K562 (cell line): Measurements from ENCODE around the gene BCAS2. TPM values are rescaled to one million over a fixed set of nuclear protein-coding genes. Genes with fewer than 3 reads are reported as not detected.

Source experiments
- ATAC-seq: fragments of 200-7000 bp; cut with Tn5 transposase; 3 replicates; pipeline ENCODE4 v1.9.1; 2020; ENCODE audit warnings: moderate library complexity
- BruUV-seq: library from RNA; stranded (reverse); fragments of 400-500 nt; replicated peaks from 2 replicates; lab custom pipeline; 2021; lab: Mats Ljungman, UMichigan
- CTCF ChIA-PET: fragments of 300-600 bp; formaldehyde crosslinking; extraction: SDS; loops from one replicate; lab custom pipeline; 2021; ENCODE audit warnings: low intra/inter-chr PET ratio; lab: Yijun Ruan, JAX
- POLR2A ChIA-PET: fragments of 300-600, 350-650 bp; sonication (Branson Sonifier 250); formaldehyde crosslinking; extraction: SDS; loops from one replicate; lab custom pipeline; 2021; ENCODE audit warnings: antibody characterized with exemption, inconsistent platforms; lab: Yijun Ruan, JAX
- DNase-seq, 4 experiments: peaks; one replicate each; pipeline versions ENCODE4 v3.0.0 to v3.0.0-alpha.2; 2011 to 2018; ENCODE audit warnings: low spot score in 3 of 4, mixed read lengths in 3 of 4; ENCODE audit errors: extremely low read depth in 1 of 4
- FAIRE-seq: peaks from 2 replicates; lab custom pipeline; 2011; peaks lifted over from hg19 to GRCh38; lab: Jason Lieb, UNC
- H2AFZ ChIP-seq: 2 replicates; pipeline ENCODE4 v1.6.0; 2011; ENCODE audit warnings: low read depth, low read length, control low read depth, inconsistent platforms
- H3K27ac ChIP-seq: fragments of 200-600 bp; 3 replicates; pipeline ENCODE4 v1.8.0; 2011; ENCODE audit warnings: low read depth, mild to moderate bottlenecking, control low read depth, inconsistent platforms, low read length, moderate library complexity, mixed read lengths; ENCODE audit errors: extremely low read depth
- H3K27me3 ChIP-seq, 2 experiments: fragments of 300-600 bp in 1 of 2; 2 replicates in 1 of 2; 3 replicates in 1 of 2; pipeline versions ENCODE4 v1.6.0 to v1.8.0; 2011; ENCODE audit warnings: inconsistent platforms in 2 of 2, low read length in 2 of 2, mild to moderate bottlenecking in 1 of 2, mixed read lengths in 1 of 2, moderate library complexity in 1 of 2; ENCODE audit not compliant: control insufficient read depth in 2 of 2, insufficient read depth in 2 of 2
- H3K36me3 ChIP-seq: fragments of 300-600 bp; 3 replicates; pipeline ENCODE4 v1.8.0; 2011; ENCODE audit warnings: mild to moderate bottlenecking, low read length, inconsistent platforms; ENCODE audit not compliant: control insufficient read depth, insufficient read depth
- H3K4me1 ChIP-seq, 2 experiments: fragments of 200-600 bp in 1 of 2; replicated peaks in 1 of 2; 2 replicates in 1 of 2; 3 replicates in 1 of 2; pipeline versions ENCODE4 v1.5.1 to v1.8.0; 2011; ENCODE audit warnings: inconsistent platforms in 2 of 2, low read length in 2 of 2, mild to moderate bottlenecking in 1 of 2, mixed read lengths in 1 of 2, moderate library complexity in 1 of 2; ENCODE audit not compliant: control insufficient read depth in 2 of 2, insufficient read depth in 2 of 2
- H3K4me2 ChIP-seq: 2 replicates; pipeline ENCODE4 v1.6.1; 2011; ENCODE audit warnings: low read length, control low read depth, inconsistent platforms, mixed read lengths; ENCODE audit not compliant: insufficient read depth
- H3K4me3 ChIP-seq: fragments of 200-600 bp; sonication (generic), shearing (Covaris generic); 2 replicates; pipeline ENCODE4 v1.5.1; 2016; ENCODE audit warnings: control low read depth, inconsistent platforms
- H3K79me2 ChIP-seq: fragments of 200-600 bp; 3 replicates; pipeline ENCODE4 v1.8.0; 2011; ENCODE audit warnings: low read length, inconsistent platforms; ENCODE audit not compliant: control insufficient read depth, insufficient read depth
- H3K9ac ChIP-seq, 2 experiments: 2 replicates each; pipeline versions ENCODE4 v1.6.0 to v1.6.1; 2011; ENCODE audit warnings: low read depth in 2 of 2, low read length in 2 of 2, control low read depth in 1 of 2, inconsistent platforms in 1 of 2, mild to moderate bottlenecking in 1 of 2, mixed read lengths in 1 of 2; ENCODE audit not compliant: insufficient read depth in 1 of 2
- H3K9me1 ChIP-seq: one replicate; pipeline ENCODE4 v1.6.0; 2011; ENCODE audit warnings: inconsistent platforms, mild to moderate bottlenecking, low read length, moderate library complexity; ENCODE audit not compliant: control insufficient read depth, insufficient read depth
- H3K9me3 ChIP-seq: replicated peaks from 2 replicates; pipeline ENCODE4 v1.5.1; 2011; ENCODE audit warnings: low read depth, low read length, inconsistent platforms; ENCODE audit not compliant: control insufficient read depth, insufficient read depth
- H4K20me1 ChIP-seq: replicated peaks from 2 replicates; pipeline ENCODE4 v1.6.1; 2011; ENCODE audit warnings: low read length, inconsistent platforms, mixed read lengths; ENCODE audit not compliant: control insufficient read depth, insufficient read depth
- FOS ChIP-seq: IDR thresholded peaks from 3 replicates; pipeline ENCODE4 v1.6.1; 2011; ENCODE audit not compliant: insufficient read length; ENCODE audit errors: extremely low read depth
- SPI1 ChIP-seq: IDR thresholded peaks from 2 replicates; pipeline ENCODE4 v1.6.1; 2011; ENCODE audit warnings: low read depth, low read length, control low read depth, borderline replicate concordance
- ZNF766 ChIP-seq: fragments of 200-800 bp; sonication (Bioruptor generic); conservative IDR thresholded peaks from 2 replicates; pipeline ENCODE4 v1.6.1; 2016; ENCODE audit warnings: missing genetic modification characterization, missing compliant biosample characterization
- WGBS: fragments of 100-300 bp; shearing (Covaris generic); methylation state at CpG from one replicate; pipeline ENCODE4 v1.1.6; 2016; ENCODE audit warnings: low coverage, mixed read lengths; ENCODE audit not compliant: insufficient coverage; ENCODE audit errors: missing lambda C conversion rate; 5-methylcytosine and 5-hydroxymethylcytosine counted together
- in situ Hi-C: fragments of 300-500 bp; cut with MboI; formaldehyde crosslinking; loops from 4 replicates; pipeline ENCODE4 v1.15.0; 2018; ENCODE audit warnings: inconsistent platforms, mixed read lengths
- intact Hi-C: fragments of 100-400 bp; cut with micrococcal nuclease; formaldehyde crosslinking; loops from 2 replicates; pipeline ENCODE4 v1.14.2; 2022
- polyA plus RNA-seq, 8 experiments: library from polyadenylated mRNA; depleted of rRNA in 4 of 8; stranded (reverse) in 5 of 8; unstranded in 3 of 8; fragments of >200 nt; fragmentation: Nextera tagmentation in 2 of 8; fragmentation: Illumina TruSeq in 1 of 8; extraction: Ambion mirVana in 2 of 8; extraction: Trizol in 1 of 8; gene quantifications; 2 replicates each; pipeline versions ENCODE4 v1.2.1 to v1.2.3, GENCODE V29; 2011 to 2014; ENCODE audit warnings: inconsistent platforms in 1 of 8, missing spikeins in 1 of 8
- total RNA-seq, 7 experiments: library from RNA; depleted of rRNA in 6 of 7; stranded (reverse); fragments of >200 nt in 6 of 7; fragmentation: Illumina TruSeq in 2 of 7; extraction: Trizol in 2 of 7; gene quantifications; 2 replicates each; pipeline versions ENCODE4 v1.2.1 to v1.2.3, GENCODE V29; 2011 to 2021; ENCODE audit warnings: low replicate concordance in 1 of 7
- TF ChIP-seq, protein P1 (sequence below), 2 experiments: fragments of 450-650 bp; IDR thresholded peaks; 2 replicates each; pipeline ENCODE4 v1.6.1; 2018; ENCODE audit warnings: mild to moderate bottlenecking in 2 of 2, low read depth in 1 of 2; ENCODE audit not compliant: partially characterized antibody in 2 of 2
- TF ChIP-seq, protein P2 (sequence below): fragments of 150-350 bp; conservative IDR thresholded peaks from 2 replicates; pipeline ENCODE4 v1.6.1; 2014; ENCODE audit warnings: low read length

The BCAS2 gene
- total and polyA plus RNA-seq, 9 of the 15 experiments (the other 6 are each of a cell fraction or from before 2014, with no cell fraction given): 59.3 to 183 (median 81.1) TPM

DNA sequence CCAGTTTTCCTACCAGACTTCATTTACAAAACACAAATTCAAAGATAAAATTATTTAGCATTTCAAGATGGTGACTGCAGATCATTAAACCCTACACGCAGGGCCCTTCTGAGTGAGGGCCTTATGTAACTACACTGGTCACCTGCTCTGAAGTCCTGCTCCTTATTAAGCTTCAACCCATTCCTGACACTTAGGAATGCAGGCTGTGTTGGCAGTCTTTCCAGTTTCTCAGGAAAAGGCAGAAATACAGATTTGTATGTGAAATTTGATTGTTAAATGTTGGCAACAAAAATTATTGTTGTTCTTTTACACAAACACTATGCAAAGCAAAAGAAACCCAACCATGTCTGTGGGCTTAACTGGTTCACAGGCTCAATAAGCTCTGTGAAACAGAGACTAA lies 25.8 kb upstream of the BCAS2 start:
- POLR2A ChIA-PET: no interaction called here
- FAIRE-seq (no peak), DNase-seq (no peak), ATAC-seq (no peak)
- H4K20me1 ChIP-seq: no peaks in the 10 kb centered on the region
- no TSS peak for BruUV-seq
- H3K9me3 ChIP-seq: 0 out of 2 replicates have a peak, but pooled peaks cover 3% of the 10 kb centered on the region
- TF ChIP-seq ZNF766: no peak
- no peak for TF ChIP-seq FOS
- TF ChIP-seq, protein P1, sequence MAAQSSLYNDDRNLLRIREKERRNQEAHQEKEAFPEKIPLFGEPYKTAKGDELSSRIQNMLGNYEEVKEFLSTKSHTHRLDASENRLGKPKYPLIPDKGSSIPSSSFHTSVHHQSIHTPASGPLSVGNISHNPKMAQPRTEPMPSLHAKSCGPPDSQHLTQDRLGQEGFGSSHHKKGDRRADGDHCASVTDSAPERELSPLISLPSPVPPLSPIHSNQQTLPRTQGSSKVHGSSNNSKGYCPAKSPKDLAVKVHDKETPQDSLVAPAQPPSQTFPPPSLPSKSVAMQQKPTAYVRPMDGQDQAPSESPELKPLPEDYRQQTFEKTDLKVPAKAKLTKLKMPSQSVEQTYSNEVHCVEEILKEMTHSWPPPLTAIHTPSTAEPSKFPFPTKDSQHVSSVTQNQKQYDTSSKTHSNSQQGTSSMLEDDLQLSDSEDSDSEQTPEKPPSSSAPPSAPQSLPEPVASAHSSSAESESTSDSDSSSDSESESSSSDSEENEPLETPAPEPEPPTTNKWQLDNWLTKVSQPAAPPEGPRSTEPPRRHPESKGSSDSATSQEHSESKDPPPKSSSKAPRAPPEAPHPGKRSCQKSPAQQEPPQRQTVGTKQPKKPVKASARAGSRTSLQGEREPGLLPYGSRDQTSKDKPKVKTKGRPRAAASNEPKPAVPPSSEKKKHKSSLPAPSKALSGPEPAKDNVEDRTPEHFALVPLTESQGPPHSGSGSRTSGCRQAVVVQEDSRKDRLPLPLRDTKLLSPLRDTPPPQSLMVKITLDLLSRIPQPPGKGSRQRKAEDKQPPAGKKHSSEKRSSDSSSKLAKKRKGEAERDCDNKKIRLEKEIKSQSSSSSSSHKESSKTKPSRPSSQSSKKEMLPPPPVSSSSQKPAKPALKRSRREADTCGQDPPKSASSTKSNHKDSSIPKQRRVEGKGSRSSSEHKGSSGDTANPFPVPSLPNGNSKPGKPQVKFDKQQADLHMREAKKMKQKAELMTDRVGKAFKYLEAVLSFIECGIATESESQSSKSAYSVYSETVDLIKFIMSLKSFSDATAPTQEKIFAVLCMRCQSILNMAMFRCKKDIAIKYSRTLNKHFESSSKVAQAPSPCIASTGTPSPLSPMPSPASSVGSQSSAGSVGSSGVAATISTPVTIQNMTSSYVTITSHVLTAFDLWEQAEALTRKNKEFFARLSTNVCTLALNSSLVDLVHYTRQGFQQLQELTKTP (IDR thresholded peaks at IDR 0.05; ENCODE audit: low read depth in 1 of 2, partially characterized antibody in 2 of 2): no peak
- no peak for TF ChIP-seq SPI1
- TF ChIP-seq, protein P2, sequence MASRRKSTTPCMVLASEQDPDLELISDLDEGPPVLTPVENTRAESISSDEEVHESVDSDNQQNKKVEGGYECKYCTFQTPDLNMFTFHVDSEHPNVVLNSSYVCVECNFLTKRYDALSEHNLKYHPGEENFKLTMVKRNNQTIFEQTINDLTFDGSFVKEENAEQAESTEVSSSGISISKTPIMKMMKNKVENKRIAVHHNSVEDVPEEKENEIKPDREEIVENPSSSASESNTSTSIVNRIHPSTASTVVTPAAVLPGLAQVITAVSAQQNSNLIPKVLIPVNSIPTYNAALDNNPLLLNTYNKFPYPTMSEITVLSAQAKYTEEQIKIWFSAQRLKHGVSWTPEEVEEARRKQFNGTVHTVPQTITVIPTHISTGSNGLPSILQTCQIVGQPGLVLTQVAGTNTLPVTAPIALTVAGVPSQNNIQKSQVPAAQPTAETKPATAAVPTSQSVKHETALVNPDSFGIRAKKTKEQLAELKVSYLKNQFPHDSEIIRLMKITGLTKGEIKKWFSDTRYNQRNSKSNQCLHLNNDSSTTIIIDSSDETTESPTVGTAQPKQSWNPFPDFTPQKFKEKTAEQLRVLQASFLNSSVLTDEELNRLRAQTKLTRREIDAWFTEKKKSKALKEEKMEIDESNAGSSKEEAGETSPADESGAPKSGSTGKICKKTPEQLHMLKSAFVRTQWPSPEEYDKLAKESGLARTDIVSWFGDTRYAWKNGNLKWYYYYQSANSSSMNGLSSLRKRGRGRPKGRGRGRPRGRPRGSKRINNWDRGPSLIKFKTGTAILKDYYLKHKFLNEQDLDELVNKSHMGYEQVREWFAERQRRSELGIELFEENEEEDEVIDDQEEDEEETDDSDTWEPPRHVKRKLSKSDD: no peak
- no peaks in the 10 kb centered on the region for H3K36me3 ChIP-seq
- H3K27me3 ChIP-seq: peaks cover 8 to 17% of the 10 kb centered on the region in 2 experiments; a peak in 3 of 5 replicates
- H3K4me1 ChIP-seq: no peaks in the 10 kb centered on the region
- intact Hi-C loops: no loop called here
- in situ Hi-C loops: no loop called here
- H3K4me2 ChIP-seq: no peak overlapping the region
- no peak overlapping the region for H2AFZ ChIP-seq
- H3K4me3 ChIP-seq: no peak overlapping the region
- WGBS: 0% methylated on average over 1 of the region's 1 CpG
- no peak overlapping the region for H3K9ac ChIP-seq
- H3K79me2 ChIP-seq: no peaks in the 10 kb centered on the region
- H3K27ac ChIP-seq: no peak overlapping the region
- CTCF ChIA-PET: no interaction called here
- no peaks in the 10 kb centered on the region for H3K9me1 ChIP-seq
